Fibroblast of skin of back (primary cell): ENCODE measurements around the gene LIG4.

Source experiments
- DNase-seq: peaks from one replicate; pipeline ENCODE4 v3.0.0-alpha.2; 2013

LIG4 gene

GRCh38 chr13:108194435-108194936 lies 20.9 kb downstream of the LIG4 start:
- no peak for DNase-seq

GRCh38 chr13:108193806-108194205 lies 21.5 kb downstream of the LIG4 start:
- DNase-seq = no peak

DNA sequence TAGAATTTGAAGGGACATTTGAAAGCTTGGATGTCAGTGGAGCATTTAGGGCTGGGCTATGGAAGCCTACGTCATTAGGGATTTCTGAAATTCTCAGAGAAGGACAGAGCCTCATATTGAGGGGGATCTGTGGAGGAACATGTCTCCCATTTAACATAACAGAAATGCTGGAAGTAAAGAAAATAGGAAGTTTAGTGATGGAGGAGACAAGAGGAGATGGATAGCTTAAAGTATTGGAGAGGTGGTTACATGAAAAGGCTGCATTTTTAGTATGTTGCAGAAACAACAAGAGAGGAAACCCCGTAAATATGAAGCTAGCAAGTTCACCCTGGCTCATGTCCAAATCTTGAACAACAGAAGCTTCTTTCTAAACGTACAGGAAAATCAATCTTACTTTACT lies 24.4 kb downstream of the LIG4 start:
- DNase-seq = no peak

- DNase-seq = no peak
Measured at GRCh38 chr13:108188260-108188659, 27.1 kb downstream of the LIG4 start.

GRCh38 chr13:108185223-108185622 lies 30.1 kb downstream of the LIG4 start:
- no peak for DNase-seq

GRCh38 chr13:108182652-108183051 lies 32.7 kb downstream of the LIG4 start:
- DNase-seq = no peak

DNA sequence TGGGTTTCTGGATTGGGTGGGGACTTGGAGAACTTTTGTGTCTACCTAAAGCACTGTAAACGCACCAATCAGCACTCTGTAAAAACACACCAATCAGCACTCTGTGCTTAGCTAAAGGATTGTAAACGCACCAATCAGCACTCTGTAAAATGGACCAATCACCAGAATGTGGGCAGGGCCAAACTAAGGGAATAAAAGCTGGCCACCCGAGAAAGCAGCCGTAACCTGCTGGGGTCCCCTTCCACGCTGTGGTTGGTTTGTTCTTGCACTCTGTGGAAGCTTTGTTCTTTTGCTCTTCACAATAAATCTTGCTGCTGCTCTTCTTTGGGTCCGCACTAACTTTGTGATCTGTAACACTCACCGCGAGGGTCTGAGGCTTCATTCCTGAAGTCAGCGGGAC lies 37.3 kb downstream of the LIG4 start:
- DNase-seq = no peak

DNA sequence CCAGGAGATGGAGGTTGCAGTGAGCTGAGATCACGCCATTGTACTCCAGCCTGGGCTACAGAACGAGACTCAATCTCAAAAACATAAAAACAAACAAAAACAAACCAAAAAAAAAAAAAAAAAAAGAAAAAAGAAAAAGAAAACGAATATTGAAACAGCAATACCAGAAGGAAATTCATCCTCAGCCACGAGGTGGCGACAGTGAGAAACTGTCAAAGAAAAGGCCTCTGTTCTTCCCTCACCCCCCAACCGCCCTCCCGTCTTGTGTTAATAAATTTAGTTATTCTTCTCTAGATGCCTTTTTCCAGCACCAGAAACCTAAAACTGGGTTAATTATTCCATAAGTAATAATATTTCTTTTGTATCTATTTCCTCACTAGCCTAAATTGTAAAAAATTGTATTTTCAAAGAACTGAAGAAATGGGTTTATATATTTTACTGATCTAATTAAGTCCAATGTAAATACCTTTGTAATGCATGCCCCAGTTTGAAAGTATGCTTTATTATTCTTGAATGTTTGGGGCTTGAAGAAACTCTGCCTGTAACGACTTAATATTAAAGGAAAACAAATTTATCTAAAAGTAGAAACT lies 38.6 kb downstream of the LIG4 start:
- peak; percentile 5 for DNase-seq

DNA sequence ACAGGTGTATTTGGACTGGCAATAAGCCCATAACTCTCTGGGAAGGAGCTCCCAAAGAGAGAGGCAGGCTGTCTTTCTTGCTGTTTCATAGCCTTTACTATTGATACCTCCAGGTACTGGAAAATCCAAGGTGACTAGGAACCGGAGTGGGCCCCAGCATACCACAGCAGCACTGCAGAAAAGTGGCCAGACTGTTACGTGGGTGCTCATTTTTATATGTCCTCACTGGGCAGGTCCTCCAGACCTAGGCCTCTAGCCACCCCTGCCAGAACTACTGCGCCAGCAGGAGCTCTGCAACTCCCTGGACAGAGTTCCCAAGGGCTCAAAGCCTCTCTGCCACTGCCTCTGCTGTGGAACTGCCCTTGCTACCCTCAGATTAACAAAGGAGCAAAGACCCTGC lies 46.4 kb downstream of the LIG4 start:
- no peak for DNase-seq

DNA sequence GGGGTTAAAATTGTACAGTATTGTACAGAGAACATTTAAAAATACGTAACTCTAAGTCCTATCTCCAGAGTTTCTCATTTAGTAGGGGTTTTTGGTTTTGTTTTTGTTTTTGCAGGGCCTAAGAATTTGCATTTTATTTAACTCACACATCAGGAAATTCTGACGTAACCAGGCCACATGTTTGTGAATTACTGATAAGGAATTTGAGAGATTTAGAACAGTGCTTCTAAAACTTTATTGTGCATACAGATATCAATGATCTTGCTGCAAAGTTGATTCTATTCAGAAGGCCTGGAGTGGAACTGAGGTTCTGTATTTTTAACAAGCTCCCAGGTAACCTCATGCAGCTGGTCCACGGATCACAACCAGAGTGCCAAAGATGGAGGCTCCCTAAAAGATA lies 49.3 kb downstream of the LIG4 start:
- no peak for DNase-seq

GRCh38 chr13:108158746-108159145 lies 56.6 kb downstream of the LIG4 start:
- no peak for DNase-seq
